Ureter (tissue), 1 donor: ENCODE measurements around the gene TTC19. TPM values are rescaled to one million over a fixed set of nuclear protein-coding genes. Genes with fewer than 3 reads are reported as not detected.

Source experiments
- DNase-seq: peaks from one replicate; pipeline ENCODE4 v3.0.0-alpha.2; 2020; ENCODE audit warnings: low spot score
- total RNA-seq: library from RNA; stranded (reverse); gene quantifications from one replicate; pipeline ENCODE4 v1.2.4, GENCODE V29; 2023
- donor health status: DM: yes; HTN: yes; CAD: no.

TTC19 gene
- 61.6 TPM for total RNA-seq

GRCh38 chr17:15999141-15999973, at the start of gene TTC19, which contains the start of gene ZSWIM7:
Gene TTC19 (plus strand): TSS chr17:15999824. CDS start chr17:15999849, 25 bp downstream.
Gene ZSWIM7 (minus strand): TSS chr17:15999704. CDS start chr17:15999594, 110 bp downstream.
- peak; percentile 96 for DNase-seq

GRCh38 chr17:15951368-15952047, 48.1 kb upstream of the TTC19 start:
- no peak for DNase-seq

- DNase-seq = no peak
These were observed 47.5 kb upstream of the TTC19 start for GRCh38 chr17:15952048-15952532.

GRCh38 chr17:15952916-15953790, 46.5 kb upstream of the TTC19 start:
- DNase-seq = no peak

GRCh38 chr17:15954222-15954621, 45.4 kb upstream of the TTC19 start:
- no peak for DNase-seq

- no peak for DNase-seq
These were observed 43.7 kb upstream of the TTC19 start for GRCh38 chr17:15955793-15956541.

- no peak for DNase-seq
These were observed 42.4 kb upstream of the TTC19 start for GRCh38 chr17:15957206-15957605.

GRCh38 chr17:15957608-15958307, 41.9 kb upstream of the TTC19 start:
- no peak for DNase-seq

- no peak for DNase-seq
These were observed 41.2 kb upstream of the TTC19 start for GRCh38 chr17:15958484-15958854.

- no peak for DNase-seq
These were observed 35.9 kb upstream of the TTC19 start for GRCh38 chr17:15963670-15964110.

GRCh38 chr17:15965528-15965927, 34.1 kb upstream of the TTC19 start:
- DNase-seq = no peak

- no peak for DNase-seq
These were observed 33.3 kb upstream of the TTC19 start for GRCh38 chr17:15966183-15966878.

- no peak for DNase-seq
These were observed 32.8 kb upstream of the TTC19 start for GRCh38 chr17:15966879-15967248.

GRCh38 chr17:15967706-15968399, 31.8 kb upstream of the TTC19 start:
- DNase-seq = no peak

- no peak for DNase-seq
These were observed 30.2 kb upstream of the TTC19 start for GRCh38 chr17:15969463-15969862.

GRCh38 chr17:15970500-15970899, 29.1 kb upstream of the TTC19 start:
- no peak for DNase-seq

GRCh38 chr17:15971098-15971678, 28.4 kb upstream of the TTC19 start:
- DNase-seq = no peak

GRCh38 chr17:15971882-15972281, 27.7 kb upstream of the TTC19 start:
- DNase-seq = no peak

GRCh38 chr17:15972497-15972951, 27.1 kb upstream of the TTC19 start:
- DNase-seq = no peak
